Smooth muscle cell (in vitro differentiated cells): ENCODE results near the gene SLC6A6. TPM values are rescaled to one million over a fixed set of nuclear protein-coding genes. Genes with fewer than 3 reads are reported as not detected.

Experiments used
- DNase-seq: peaks from one replicate; lab custom pipeline; 2025; ENCODE audit not compliant: unreplicated experiment; lab: John Stamatoyannopoulos, UW
- H2AFZ ChIP-seq: fragments of 200-600 bp; sonication (generic); 2 replicates; pipeline ENCODE4 v1.6.0; 2016; ENCODE audit warnings: antibody characterized with exemption, low read depth, mild to moderate bottlenecking
- H3F3A ChIP-seq: fragments of 200-600 bp; sonication (generic); 2 replicates; pipeline ENCODE4 v1.6.0; 2017; ENCODE audit warnings: antibody characterized with exemption, low read depth
- H3K27ac ChIP-seq: fragments of 200-600 bp; sonication (generic); 2 replicates; pipeline ENCODE4 v1.5.1; 2016; ENCODE audit warnings: low read depth, mild to moderate bottlenecking
- H3K27me3 ChIP-seq: fragments of 200-600 bp; sonication (generic); 2 replicates; pipeline ENCODE4 v1.6.1; 2016; ENCODE audit warnings: low read depth, mild to moderate bottlenecking
- H3K36me3 ChIP-seq: fragments of 200-600 bp; sonication (generic); 2 replicates; pipeline ENCODE4 v1.5.1; 2016; ENCODE audit warnings: low read depth
- H3K4me1 ChIP-seq: fragments of 200-600 bp; sonication (generic); 2 replicates; pipeline ENCODE4 v1.5.1; 2016; ENCODE audit warnings: low read depth
- H3K4me2 ChIP-seq: fragments of 200-600 bp; sonication (generic); 2 replicates; pipeline ENCODE4 v1.6.0; 2016; ENCODE audit warnings: mild to moderate bottlenecking
- H3K4me3 ChIP-seq: fragments of 200-600 bp; sonication (generic); 2 replicates; pipeline ENCODE4 v1.5.1; 2016; ENCODE audit warnings: mild to moderate bottlenecking
- H3K79me2 ChIP-seq: fragments of 200-600 bp; sonication (generic); 2 replicates; pipeline ENCODE4 v1.6.0; 2016; ENCODE audit warnings: low read depth, mild to moderate bottlenecking
- H3K9ac ChIP-seq: fragments of 200-600 bp; sonication (generic); 2 replicates; pipeline ENCODE4 v1.6.0; 2016; ENCODE audit warnings: low read depth
- H3K9me3 ChIP-seq: fragments of 200-600 bp; sonication (generic); replicated peaks from 2 replicates; pipeline ENCODE4 v1.5.1; 2016; ENCODE audit warnings: low read depth
- H4K20me1 ChIP-seq: fragments of 200-600 bp; sonication (generic); 2 replicates; pipeline ENCODE4 v1.6.0; 2016; ENCODE audit warnings: low read depth
- WGBS: methylation state at CpG from one replicate; pipeline ENCODE4 v1.1.7; 2016; ENCODE audit warnings: low lambda C conversion rate; 5-methylcytosine and 5-hydroxymethylcytosine counted together
- polyA plus RNA-seq: library from polyadenylated mRNA; unstranded; fragments of >200 nt; fragmentation: Nextera tagmentation; extraction: Ambion mirVana; gene quantifications from 2 replicates; pipeline ENCODE4 v1.2.1, GENCODE V29; 2016
- total RNA-seq: library from RNA; depleted of rRNA; stranded (reverse); fragments of >200 nt; gene quantifications from 2 replicates; pipeline ENCODE4 v1.2.3, GENCODE V29; 2014
- TF ChIP-seq, protein P1 (sequence below): fragments of 200-600 bp; sonication (generic); IDR thresholded peaks from 2 replicates; pipeline ENCODE4 v1.5.1; 2017; ENCODE audit warnings: borderline replicate concordance, mild to moderate bottlenecking, antibody characterized with exemption; ENCODE audit not compliant: insufficient read depth, poor library complexity, severe bottlenecking

The SLC6A6 gene
- total and polyA plus RNA-seq, 2 experiments from 2014 or later, result 9.4 to 11.7 TPM

DNA sequence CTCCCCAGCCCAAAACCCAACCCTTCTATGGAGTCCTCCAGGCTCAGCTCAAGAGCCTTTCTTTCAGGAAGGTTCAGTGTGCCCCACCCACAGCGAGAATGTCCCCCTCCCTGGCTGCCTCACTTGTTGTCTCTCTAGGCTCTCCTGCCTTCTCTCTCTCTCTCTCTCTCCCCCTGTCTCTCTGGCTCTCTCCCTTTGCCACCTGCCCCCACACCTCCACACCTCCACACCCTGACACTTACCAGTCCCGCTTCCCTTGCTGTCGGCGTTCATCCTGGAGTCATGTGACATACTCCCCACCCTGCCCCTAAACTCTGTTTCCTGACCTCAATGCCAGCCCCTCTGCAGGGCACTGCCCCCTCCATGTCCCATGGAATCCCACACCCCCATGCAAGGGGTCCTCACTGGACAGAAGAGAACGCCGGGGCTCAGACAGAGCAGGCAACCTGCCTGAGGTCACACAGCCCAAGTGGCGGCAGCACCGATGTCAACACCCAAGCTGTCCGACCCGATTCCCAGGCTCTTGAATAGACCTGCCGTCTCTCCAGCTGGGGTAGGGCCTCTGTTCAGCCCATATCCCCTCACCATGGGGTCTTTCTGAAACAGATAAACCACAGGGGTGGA is 28.5 kb upstream of the SLC6A6 start:
- Histone ChIP-seq H3K9me3 (no peaks in the 10 kb centered on the region), H3K79me2 (no peaks in the 10 kb centered on the region), H3K4me3 (no peak overlapping the region), H3K9ac (peak overlapping the region; percentile 45), H3K4me1 (peaks cover 7% of the 10 kb centered on the region), H4K20me1 (no peaks in the 10 kb centered on the region), H2AFZ (peak overlapping the region; percentile 28), H3F3A (no peaks in the 10 kb centered on the region), H3K27me3 (no peaks in the 10 kb centered on the region), H3K27ac (no peak overlapping the region), H3K36me3 (no peaks in the 10 kb centered on the region), H3K4me2 (peak overlapping the region; percentile 62)
- no peak for DNase-seq
- TF ChIP-seq, protein P1, sequence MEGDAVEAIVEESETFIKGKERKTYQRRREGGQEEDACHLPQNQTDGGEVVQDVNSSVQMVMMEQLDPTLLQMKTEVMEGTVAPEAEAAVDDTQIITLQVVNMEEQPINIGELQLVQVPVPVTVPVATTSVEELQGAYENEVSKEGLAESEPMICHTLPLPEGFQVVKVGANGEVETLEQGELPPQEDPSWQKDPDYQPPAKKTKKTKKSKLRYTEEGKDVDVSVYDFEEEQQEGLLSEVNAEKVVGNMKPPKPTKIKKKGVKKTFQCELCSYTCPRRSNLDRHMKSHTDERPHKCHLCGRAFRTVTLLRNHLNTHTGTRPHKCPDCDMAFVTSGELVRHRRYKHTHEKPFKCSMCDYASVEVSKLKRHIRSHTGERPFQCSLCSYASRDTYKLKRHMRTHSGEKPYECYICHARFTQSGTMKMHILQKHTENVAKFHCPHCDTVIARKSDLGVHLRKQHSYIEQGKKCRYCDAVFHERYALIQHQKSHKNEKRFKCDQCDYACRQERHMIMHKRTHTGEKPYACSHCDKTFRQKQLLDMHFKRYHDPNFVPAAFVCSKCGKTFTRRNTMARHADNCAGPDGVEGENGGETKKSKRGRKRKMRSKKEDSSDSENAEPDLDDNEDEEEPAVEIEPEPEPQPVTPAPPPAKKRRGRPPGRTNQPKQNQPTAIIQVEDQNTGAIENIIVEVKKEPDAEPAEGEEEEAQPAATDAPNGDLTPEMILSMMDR, result no peak
- 87% methylated on average over 11 of the region's 11 CpGs for WGBS

DNA sequence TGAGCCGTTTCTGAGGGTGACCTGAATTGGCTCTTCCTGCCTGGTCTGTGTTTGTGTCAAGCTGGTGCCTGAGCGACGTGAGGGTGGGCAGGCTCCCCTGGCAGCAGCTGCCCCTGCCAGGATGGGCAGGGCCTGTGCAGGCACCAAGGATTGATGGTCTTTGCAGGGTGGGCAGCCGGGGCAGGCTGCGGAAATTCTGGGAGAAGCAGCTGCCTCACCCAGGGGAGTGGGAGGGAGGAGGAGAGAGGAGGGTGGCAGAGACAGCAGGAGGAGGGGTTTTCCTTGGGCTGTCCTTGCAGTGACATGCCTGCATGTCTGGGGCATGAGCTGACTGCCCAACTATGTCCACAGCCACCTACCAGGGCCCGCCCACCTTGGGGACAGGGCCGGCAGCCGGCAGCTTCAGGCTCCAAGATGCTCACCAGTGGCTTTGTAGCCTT is 27.9 kb upstream of the SLC6A6 start:
- H3K9ac ChIP-seq, result peak overlapping the region; percentile 45
- TF ChIP-seq, protein P1, result no peak
- no peak overlapping the region for H3K4me3 ChIP-seq
- DNase-seq, result no peak
- H3K4me1 ChIP-seq, result peaks cover 7% of the 10 kb centered on the region
- H3K27ac ChIP-seq, result no peak overlapping the region
- H3K36me3 ChIP-seq, result no peaks in the 10 kb centered on the region
- WGBS, result 26% methylated on average over 8 of the region's 8 CpGs
- H3K79me2 ChIP-seq, result no peaks in the 10 kb centered on the region
- no peaks in the 10 kb centered on the region for H4K20me1 ChIP-seq
- H2AFZ ChIP-seq, result peak overlapping the region; percentile 28
- no peaks in the 10 kb centered on the region for H3F3A ChIP-seq
- no peaks in the 10 kb centered on the region for H3K9me3 ChIP-seq
- H3K4me2 ChIP-seq, result peak overlapping the region; percentile 62
- H3K27me3 ChIP-seq, result no peaks in the 10 kb centered on the region

DNA sequence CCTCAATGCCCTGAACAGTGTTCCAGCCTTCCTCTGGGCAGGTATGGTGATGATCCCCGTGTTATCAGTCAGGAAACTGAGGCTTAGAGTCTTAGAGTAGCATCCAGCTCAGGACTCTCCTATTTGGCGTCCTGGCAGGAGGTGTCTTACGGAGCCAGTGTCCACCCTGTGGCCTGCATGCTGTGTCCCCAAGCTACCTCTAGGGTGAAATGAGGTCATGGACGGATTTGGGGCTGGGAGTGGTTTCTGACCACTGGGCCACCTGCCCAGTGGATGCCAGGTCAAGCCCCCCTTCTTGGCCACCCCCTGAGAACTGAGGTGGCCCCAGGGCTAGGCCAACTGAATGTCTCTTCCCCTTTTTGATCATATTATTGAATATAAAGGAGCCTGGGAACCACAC is 27.2 kb upstream of the SLC6A6 start:
- Histone ChIP-seq H3K27me3 (no peaks in the 10 kb centered on the region), H2AFZ (no peak overlapping the region), H3K9me3 (no peaks in the 10 kb centered on the region), H3K4me2 (peak overlapping the region; percentile 7), H3K4me1 (peaks cover 7% of the 10 kb centered on the region), H4K20me1 (no peaks in the 10 kb centered on the region), H3K36me3 (no peaks in the 10 kb centered on the region), H3K4me3 (no peak overlapping the region), H3K9ac (no peak overlapping the region), H3K79me2 (no peaks in the 10 kb centered on the region), H3K27ac (no peak overlapping the region), H3F3A (no peaks in the 10 kb centered on the region)
- 91% methylated on average over 4 of the region's 4 CpGs for WGBS
- no peak for DNase-seq
- TF ChIP-seq, protein P1, result peak; percentile 2
